Activated CD8-positive, alpha-beta memory T cell treated with anti-CD3 and anti-CD28 coated beads for 24 hours (primary cell): ENCODE data around the gene GPRIN3.

Experiments used
- DNase-seq: peaks from one replicate; pipeline ENCODE4 v3.0.0-alpha.2; 2020

The GPRIN3 gene

DNA sequence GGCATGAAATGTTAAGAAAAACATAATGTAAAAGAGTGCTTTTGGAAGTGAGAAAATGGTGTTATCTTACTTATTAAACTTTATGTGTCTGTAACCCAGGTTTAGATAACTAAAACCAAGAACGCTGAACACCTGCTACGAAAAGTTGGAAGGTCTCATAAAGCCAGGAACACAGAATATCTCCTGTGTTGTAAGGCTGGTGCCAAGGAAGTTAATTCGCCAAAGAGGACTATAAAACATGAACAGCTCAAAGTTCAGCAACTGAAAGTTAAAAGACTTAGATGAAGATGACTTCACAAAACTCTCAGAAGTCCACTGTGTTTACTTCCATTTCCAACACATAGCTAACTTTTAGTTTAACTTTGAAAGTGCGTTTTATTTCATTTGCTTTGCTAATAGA, 54.3 kb downstream of the GPRIN3 start:
- DNase-seq: no peak

DNA sequence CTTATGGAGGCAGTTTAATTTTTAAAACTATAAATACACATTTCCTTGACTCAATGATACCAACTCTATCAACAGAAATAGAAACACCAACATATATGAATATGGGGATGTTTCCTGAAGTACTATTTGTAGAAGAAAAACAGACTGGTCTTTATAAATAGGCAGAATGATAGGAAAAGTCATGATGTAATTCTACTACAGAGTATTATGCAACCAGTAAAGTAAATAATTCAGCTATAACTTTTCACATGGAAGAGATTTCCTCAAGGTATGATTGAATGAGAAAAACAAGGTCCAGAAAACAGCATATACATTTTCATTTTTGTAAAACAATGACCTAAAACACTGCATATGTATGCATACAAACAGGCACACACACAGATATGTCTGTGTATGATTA, 56.2 kb downstream of the GPRIN3 start:
- no peak for DNase-seq

DNA sequence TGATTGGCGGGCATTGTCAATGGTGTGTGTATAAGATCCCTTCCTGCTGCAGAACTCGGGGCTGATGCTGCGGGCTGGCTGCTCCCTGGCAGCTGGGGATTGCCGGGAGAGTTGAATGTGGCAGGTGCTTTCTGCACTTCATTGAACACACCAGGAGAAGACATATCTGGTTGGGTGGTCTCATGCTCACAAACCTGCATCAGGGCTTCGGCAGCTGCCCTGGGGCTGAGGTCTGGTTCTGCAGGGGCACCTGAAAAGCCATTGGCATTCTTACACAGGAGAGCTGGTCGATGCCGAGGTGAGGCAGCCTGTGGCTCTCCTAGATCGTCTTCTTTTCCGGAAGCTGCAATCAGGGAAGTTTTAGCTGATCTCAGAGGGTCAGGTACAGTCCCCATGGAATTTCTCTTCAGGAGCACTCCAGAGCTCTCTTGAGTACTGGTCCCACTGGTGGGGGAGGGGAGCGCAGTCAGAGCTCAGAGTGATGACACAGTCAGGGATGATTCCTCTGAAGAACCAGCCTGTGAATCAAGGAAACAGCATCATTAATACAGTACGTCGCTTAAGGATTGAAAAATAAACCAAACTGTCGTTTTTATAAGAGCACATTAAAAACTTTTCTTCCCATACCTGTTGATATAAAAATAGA, 57.8 kb downstream of the GPRIN3 start:
- DNase-seq: no peak

DNA sequence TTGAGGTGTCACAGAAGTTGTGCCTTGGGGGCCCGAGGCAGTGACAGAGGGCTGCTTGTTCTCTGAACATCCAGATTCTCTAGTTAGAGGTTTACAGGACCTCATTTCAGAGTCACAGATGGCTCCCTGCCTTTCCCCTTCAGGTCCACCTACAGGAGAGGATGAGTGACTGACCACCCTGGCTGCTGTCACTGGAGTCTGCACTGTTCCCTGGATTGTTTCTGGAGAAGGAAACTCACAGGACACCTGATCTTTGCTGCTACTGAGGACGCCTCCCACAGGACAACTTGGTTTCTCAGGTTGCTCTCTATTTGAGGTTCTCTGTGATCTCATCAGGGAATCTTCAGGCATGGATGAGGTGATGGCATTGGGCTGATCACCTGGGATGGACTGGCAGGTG, 58.3 kb downstream of the GPRIN3 start:
- DNase-seq: no peak

DNA sequence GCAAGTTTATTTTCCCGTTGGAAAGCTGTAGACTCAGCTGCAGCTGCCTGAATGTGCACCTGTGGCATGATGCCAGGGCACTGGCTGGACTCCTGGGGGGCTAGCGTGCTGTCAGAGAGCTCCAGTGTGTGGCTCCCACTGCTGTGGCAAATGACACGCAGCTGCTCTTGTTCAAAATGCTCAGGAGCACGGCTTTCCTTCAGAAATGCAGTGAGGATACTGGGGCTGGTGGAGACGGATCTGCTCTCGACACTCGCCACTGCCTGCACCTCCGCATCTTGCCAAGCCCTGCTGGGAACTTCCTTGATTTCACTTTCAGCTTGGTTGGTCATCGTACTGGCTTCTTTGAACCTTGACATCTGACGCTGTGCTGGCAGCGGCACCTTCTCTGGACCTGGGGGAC, 58.7 kb downstream of the GPRIN3 start:
- no peak for DNase-seq

DNA sequence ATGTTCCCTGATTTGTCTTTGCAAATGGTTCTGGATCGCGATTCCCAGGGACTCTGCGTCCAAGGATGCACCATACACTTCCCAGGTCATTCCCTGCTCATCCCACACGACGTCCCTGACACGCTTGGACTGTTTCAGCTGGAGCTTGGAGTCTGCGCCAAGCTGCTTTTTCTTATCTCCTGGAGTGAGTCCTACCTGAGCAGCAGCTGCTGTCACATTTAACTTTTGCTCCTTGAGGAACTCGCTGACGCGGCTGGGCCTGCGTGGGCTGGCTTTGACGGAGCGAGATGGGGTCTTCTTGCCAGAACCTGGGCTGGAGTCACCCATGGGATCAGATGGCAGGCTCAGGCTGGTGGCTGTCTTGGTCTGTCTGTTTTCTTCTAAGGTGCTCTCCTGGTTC, 59.6 kb downstream of the GPRIN3 start:
- DNase-seq: no peak

DNA sequence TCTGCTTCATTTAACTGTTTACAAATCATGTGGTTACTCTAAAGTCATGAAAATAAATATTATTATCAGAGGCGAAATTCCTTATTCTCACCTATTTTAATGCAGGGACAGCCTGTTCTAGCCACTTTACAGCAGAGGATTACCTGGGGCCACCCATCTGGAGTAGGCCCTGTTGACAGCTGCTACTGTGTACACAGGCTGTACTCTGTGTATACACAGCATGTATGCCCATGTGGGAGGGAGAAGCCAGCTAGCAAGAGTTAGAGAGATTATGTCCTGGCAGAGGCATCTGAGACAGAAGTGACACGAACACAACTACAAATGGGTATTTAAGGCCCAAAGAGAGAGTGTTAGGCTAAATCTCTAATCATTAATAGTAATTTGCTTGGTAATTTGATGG, 62.1 kb downstream of the GPRIN3 start:
- no peak for DNase-seq

DNA sequence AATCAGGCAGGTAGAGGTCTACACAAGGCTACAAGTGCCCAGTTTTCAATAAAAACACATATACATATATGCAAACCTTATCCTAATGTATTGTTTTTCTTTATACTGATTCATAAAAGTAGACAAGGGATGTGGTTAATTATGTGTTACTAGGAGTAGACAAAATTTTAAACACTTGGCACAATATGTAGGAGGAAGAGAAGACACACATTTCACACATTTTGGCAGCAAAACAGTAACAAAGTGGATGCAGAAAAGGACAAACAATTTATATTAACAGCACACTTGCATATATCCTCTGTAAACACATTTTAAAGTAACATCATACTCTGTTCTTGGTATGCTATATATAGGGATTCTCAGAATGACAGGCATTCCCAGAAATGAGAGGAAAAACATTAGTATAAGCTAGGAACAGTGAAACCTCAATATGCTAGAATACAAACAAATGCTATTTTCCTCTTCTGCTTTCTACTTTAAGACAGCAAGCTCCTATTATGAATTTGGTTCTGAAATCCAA, 63.8 kb downstream of the GPRIN3 start:
- DNase-seq: no peak

DNA sequence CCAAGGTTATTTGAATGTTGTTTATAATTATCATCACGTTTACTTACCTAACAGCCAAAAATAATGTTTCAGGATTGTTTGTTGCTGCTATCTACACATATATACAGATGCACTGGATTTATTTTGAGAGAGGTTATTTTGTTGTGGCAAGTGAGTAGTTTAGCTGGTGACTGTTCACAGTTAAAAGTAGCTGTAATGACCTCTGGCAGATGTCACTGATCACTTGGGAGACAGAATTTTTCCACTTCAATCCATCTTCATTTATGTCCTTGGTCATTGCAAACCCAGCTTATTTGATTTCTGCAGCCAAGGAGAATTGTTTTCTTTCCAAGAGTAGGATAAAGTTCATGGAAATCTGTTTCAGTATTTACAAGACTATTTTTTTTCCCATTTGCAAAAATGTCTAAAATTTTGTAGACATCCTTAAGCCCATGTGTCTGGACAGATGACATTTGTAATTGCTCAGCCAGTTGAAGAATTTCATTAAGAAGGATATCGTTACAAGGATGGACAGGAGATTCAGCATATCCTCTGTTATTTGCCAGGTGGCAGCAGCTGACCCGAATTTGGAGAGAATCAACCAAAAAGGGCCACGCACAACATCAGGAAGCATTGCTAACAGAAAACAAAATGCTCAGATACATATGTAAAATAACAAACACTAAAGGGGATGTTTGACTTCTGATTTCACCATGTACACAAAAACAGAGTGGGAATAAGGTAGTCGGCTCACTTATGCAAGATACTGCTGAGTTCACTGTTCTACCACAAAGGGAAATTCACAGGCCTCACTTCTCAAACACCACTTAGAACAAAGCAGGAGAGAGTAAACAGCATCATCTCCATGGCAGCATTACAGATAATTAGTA, 64.5 kb downstream of the GPRIN3 start:
- DNase-seq: no peak

DNA sequence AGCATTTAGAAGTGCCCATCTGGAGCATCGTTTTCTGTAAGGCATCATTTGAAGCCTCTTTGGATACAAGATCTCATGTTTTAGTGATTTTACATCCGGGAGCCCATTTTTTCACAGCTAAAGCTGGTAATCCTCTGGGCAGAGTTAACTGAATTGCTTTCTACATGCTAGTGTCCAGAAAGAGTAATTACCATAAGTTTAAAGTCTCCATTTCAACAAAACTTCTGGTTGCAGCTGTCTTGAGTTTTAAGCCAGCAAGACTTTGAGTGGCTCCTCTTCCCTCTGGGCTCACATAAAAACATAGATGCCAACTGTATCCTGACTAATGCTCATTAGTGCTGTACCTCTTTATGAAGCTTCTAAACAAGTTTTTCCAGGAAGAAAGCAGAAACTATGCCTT, 65.4 kb downstream of the GPRIN3 start:
- DNase-seq: no peak

DNA sequence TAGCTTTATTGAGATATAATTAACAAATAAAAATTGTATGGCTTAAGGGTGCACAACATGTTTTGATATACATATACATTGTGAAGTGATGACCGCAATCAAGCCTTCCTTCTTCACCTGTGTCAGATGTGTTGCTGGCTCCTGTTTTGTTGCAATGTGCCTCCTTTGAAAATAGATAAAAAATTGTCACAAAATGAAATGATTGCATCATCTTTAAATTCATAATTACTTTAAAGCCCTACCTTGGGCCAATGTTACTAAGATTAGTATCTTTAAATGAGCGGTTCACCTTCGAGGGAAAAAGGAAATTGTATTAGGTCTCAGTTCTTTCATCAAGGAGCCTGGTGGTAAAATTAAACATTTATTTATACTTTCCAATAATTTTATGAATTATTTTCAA, 77.3 kb downstream of the GPRIN3 start:
- no peak for DNase-seq

DNA sequence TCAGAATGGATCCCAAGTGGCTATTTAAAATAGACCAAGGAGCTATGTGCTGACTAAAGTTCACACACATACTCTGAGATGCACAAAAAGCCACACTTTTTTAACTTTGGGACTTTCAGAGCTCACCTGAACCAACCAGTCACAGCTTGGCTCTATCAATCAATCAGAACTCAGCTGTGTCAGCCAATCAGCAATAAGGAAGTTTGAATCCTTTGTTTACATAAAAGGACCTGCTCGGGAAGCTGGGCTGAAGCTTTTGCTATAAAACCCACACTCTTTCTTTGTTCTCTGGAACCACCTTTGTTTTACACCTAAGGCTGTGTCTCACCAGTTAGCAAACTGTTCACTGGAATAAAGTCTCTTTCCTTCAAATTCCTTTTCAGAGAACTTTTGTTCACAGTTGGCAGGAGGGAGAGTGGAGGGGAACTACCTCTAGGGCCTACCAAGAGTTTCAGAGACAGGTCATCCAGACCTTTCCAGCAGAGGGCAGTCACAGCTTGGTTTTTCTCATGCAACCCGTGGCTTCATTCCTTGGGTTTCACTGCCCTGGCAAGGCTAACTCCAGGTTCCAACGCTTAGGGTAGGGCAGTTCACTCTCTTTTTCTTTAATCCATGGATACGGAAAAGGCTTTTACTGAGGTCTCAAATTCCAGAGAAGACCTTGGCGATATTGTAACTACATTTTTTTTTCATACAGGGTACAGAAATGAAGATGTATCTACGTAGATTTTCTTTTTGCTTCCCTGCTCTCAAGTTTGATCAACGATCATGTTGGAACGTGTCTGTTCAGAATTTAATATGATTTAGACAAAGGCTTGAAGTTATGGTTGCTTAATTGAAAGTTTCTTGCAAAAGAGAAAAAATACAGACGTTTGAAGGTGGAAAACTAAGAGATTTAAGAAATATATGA, 80.7 kb downstream of the GPRIN3 start:
- DNase-seq: peak; percentile 84

DNA sequence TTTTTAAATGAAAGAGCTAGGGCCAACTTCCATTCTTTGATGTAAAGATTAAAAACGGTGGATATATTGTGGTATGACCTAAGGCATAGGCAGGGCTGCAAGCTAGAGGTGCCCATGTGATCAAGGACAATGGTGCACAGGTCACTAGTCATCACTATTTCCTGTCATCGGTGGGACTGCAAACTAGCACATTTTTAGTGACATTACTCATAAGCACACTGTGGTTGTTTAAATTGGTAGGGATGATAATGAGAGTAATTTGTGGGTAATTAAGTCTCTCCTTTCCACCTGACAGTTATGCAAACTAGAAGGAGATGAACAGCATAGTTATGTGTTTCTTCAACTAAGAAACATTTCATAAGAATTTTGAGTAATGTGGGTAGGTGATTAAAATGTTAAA, 85.4 kb downstream of the GPRIN3 start:
- no peak for DNase-seq

DNA sequence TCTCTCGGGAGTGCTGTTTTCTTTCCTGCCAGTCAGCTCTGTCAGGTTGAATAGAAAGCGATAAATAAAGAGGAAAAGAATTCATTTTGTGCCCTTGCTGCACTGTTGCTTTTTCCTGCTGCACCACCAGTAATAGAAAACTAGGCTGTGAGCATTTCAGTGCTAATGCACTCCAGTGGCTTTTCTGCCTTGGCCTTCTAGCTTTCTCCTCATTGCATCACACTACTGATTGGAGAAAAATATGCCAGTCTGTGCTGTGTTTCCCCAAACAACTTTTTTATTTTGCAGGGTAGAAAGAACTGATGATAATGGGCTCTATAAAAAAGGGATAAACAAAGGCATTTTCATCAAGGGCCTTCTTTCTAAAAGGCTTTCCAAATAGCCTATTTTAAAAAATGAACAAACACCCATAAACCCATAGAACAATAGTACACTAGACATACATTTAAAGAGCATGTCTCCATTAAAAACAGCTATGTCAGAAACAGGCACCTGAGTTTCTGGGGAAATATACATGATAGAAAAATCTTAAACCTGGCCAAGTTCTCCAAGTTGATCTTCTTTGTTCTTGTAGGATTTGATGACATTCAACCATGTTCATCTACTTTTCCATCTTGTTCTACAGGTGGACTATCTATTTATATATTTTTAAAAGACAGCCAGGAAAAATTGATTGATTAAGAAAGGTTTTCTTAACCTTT, 86.3 kb downstream of the GPRIN3 start:
- no peak for DNase-seq

DNA sequence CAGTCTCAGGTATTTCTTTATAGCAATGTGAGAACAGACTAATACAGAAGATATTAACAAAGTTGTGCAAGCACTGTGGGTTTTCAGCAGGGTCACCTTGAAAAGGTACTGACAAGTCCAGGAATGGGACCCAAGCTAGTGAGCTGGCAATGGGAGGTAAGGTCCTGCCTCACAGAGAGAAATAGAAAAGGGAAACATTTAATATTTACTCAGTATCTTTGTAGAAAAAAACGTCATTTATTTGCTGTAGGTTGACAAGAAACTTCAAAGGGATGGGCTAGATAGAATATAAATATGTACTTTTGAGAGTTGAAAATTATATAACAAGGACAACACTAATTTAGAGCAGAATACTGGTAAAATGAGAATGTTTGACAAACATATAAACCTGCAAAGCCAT, 89.0 kb downstream of the GPRIN3 start:
- DNase-seq: no peak

DNA sequence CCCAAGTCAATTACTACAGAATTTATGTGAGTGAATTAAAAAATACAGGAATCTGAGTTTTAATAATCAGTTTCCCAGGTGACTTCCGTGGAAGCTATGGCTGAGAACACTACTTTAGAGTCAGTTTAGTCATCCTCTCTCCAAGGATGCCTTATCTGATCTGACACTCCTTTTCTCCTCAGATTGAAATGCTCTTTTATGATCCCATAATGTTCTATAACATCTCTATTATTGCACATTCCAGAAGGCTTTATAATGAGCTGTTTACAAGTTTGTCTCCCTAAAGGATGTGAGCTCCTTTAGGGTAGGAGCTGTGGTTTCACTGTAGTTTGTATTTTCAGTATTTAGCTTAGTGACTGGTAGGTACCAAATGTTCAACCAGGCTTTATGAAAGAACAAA, 90.0 kb downstream of the GPRIN3 start:
- DNase-seq: no peak

DNA sequence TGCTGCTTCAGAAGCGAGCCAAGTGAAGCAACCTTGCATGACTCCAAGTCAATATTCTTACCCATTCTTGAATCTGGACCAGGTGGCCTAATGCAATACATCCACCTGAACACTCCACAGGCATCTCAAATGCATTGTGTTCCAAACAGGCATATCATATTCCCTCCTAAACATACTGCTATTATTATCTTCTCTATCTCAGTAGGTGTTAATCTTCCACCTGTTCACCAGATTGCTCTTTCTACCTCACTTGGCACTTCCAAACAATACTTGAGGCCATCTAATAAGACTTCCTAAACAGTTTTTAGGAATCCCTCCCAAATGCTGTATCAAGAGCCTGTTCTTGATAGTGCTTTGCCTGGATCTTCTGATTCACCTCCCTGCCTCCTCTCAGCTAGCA, 90.7 kb downstream of the GPRIN3 start:
- no peak for DNase-seq

DNA sequence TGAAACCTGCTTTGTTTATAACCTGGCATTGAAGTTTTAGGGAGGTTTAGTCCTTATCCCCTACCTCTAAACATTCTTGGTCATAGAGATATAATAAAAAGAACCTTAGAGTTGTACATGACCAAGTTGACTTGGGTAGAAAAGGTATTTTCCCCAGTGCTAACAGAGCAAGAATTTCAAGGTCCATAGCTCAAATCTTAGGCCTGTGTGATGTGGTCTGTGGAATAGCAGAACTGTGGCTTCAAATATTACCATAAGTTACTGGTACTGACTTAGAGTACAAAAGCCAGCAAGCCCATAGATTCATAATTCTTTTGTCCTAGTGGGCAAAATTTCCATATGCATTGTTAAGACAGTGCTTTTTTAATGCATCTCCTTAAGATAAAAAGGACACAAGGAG, 91.2 kb downstream of the GPRIN3 start:
- no peak for DNase-seq

DNA sequence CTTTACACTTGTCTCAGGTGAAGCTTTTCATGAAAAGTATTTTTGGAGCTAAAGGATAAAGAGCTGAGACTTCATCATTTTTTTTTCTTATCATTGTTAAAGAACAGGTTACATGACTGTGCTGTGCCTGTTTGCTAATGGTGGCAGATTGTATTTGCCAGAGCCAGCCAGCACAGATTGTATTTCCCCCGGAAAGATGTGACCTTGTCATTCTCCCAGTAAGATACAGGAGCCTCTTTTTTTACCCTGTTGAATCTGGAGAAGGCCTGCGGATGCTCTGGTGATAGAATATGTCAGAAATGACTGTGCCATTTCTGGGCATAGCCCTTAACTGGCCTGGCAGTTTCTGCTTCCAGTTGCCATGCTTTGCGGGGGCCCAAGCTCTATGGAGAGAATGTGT, 91.9 kb downstream of the GPRIN3 start:
- no peak for DNase-seq

DNA sequence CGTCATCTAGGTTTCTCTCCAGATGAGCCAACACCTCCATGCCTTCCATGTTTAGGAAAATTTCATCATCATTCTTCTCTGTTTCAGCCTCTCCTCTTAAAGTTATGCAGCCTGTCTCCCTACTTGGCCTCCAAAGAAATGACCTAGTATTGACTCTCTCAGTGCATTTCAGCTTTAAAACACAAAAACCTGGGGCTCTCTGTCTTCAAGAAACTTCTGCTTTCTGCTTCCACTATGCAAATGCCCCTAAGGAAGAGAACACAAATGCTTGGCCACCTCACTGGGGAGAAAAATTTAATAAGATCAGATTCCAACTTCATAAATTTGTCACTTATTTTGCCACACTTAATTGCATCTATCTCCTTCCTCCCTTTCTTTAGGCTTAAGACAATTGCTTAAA, 93.3 kb downstream of the GPRIN3 start:
- DNase-seq: no peak

DNA sequence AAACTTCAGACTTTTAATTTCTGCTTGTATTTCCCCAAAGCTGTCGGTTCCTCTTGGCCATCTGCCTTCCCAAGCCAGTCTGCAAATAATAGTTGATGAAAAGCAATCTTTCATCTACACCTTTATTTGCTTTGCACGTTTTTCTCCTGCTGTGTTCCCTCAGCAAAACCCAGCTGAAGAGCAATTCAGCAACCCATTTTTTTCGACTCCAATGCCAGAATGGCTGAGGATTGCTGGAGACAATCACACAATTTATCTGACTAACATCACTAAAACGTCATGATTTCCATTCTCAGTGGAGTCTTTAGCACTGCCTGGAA, 94.3 kb downstream of the GPRIN3 start:
- no peak for DNase-seq

DNA sequence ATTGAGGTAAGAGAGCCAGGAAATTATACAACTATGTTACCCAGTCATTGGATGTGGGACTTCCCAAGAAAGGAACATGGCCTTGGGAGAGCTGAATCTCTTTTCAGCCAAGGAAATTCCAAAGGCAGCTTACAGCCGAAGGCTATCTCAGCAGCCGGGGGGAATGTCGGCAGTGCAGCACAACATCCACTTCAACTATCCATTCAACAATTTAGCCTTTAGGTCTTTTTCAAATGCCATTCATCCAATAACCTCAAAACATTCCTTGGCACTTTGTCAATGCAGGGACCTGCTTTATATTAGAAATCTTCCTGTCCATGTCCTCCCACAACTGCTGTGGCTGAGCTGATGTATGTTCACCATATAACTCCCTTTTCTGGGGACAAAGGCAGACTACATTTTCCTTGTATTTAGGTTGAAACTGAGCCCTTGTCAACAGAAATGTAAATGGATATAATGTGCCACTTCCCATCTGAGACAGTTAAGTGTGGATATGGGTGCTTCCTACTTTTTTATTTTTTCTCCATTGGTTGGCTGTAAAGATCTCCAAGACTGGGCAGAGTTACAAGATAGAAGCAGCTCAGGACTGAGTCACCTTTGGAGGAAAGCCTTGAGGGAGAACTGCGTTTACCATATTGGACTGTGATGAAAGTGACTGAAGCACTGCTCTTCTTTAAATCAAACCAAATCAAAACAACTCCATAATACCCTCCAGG, 94.8 kb downstream of the GPRIN3 start:
- no peak for DNase-seq
